ENCODE data around the gene OPN3.
"Not testable (repeated sequence)": the region's sequence is repeated elsewhere in the genome, so short reads cannot be mapped to it uniquely, and the experiment has no call there.

DNA sequence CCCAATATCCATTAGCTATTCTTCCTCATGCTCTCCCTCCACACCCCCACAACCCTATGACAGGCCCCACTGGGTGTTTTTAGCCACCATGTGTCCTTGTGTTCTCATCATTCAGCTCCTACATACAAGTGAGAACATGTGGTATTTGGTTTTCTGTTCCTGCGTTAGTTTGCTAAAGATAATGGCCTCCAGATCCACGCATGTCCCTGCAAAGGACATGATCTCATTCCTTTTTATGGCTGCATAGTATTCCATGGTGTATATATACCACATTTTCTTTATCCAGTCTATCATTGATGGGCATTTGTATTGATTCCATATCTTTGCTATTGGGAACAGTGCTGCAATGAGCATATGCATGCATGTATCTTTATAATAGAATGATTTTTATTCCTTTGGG, 18.8 kb upstream of the OPN3 start:
- not testable (repeated sequence) for TF ChIP-seq ZNF274 (IDR thresholded peaks at IDR 0.05; ENCODE audit: low read length); ZNF274 (tag by site-specific recombination; IDR thresholded peaks at IDR 0.05; ENCODE audit: borderline replicate concordance); ZNF366 (tag by site-specific recombination; conservative IDR thresholded peaks at IDR 0.05); KLF9 (tag by site-specific recombination; IDR thresholded peaks at IDR 0.05; ENCODE audit: low read depth); ZNF530 (tag by site-specific recombination; IDR thresholded peaks at IDR 0.05; ENCODE audit: low read depth); GFI1B (tag by site-specific recombination; IDR thresholded peaks at IDR 0.05)
- TF ChIP-seq, protein P1, sequence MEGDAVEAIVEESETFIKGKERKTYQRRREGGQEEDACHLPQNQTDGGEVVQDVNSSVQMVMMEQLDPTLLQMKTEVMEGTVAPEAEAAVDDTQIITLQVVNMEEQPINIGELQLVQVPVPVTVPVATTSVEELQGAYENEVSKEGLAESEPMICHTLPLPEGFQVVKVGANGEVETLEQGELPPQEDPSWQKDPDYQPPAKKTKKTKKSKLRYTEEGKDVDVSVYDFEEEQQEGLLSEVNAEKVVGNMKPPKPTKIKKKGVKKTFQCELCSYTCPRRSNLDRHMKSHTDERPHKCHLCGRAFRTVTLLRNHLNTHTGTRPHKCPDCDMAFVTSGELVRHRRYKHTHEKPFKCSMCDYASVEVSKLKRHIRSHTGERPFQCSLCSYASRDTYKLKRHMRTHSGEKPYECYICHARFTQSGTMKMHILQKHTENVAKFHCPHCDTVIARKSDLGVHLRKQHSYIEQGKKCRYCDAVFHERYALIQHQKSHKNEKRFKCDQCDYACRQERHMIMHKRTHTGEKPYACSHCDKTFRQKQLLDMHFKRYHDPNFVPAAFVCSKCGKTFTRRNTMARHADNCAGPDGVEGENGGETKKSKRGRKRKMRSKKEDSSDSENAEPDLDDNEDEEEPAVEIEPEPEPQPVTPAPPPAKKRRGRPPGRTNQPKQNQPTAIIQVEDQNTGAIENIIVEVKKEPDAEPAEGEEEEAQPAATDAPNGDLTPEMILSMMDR (tag by site-specific recombination; IDR thresholded peaks at IDR 0.05): not testable (repeated sequence)

All from HEK293 (cell line).